GM12878 (cell line): Measurements from ENCODE around the gene ADAMTSL1. TPM values are rescaled to one million over a fixed set of nuclear protein-coding genes. Genes with fewer than 3 reads are reported as not detected.

Experiments used
- ATAC-seq: fragments of 200-7000 bp; cut with Tn5 transposase; 3 replicates; pipeline ENCODE4 v1.9.1; 2020; ENCODE audit warnings: mild to moderate bottlenecking, moderate library complexity
- BruUV-seq: library from RNA; stranded (reverse); fragments of 400-500 nt; replicated peaks from 2 replicates; lab custom pipeline; 2021; lab: Mats Ljungman, UMichigan
- CTCF ChIA-PET: fragments of 300-600 bp; sonication (Branson Sonifier 250); formaldehyde crosslinking; extraction: SDS; loops from one replicate; lab custom pipeline; 2021; ENCODE audit warnings: inconsistent platforms; lab: Yijun Ruan, JAX
- POLR2A ChIA-PET: fragments of 350-600 bp; formaldehyde crosslinking; extraction: SDS; loops from one replicate; lab custom pipeline; 2021; ENCODE audit warnings: inconsistent platforms; lab: Charles Lee
- RAD21 ChIA-PET: fragments of 300-600 bp; sonication (Branson Sonifier 250); formaldehyde crosslinking; loops from one replicate; lab custom pipeline; 2023; ENCODE audit warnings: antibody characterized with exemption; ENCODE audit not compliant: unreplicated experiment; lab: Charles Lee
- SMC1A ChIA-PET: fragments of 300-600 bp; sonication (Branson Sonifier 250); formaldehyde crosslinking; loops from one replicate; lab custom pipeline; 2023; ENCODE audit not compliant: unreplicated experiment, uncharacterized antibody; lab: Charles Lee
- DNase-seq: peaks from one replicate; pipeline ENCODE4 v3.0.0-alpha.2; 2011; ENCODE audit warnings: low read depth, low spot score
- FAIRE-seq: peaks from 3 replicates; lab custom pipeline; 2011; peaks lifted over from hg19 to GRCh38; lab: Jason Lieb, UNC
- H2AFZ ChIP-seq: 2 replicates; pipeline ENCODE4 v1.6.0; 2011; ENCODE audit warnings: low read depth, low read length, control low read depth; ENCODE audit not compliant: control insufficient read depth
- H3K27ac ChIP-seq: 2 replicates; pipeline ENCODE4 v1.5.1; 2011; ENCODE audit warnings: control low read depth; ENCODE audit not compliant: control insufficient read depth, insufficient read depth
- H3K27me3 ChIP-seq, 2 experiments: replicated peaks in 1 of 2; 2 replicates each; pipeline versions ENCODE4 v1.6.0 to v1.6.1; 2011; ENCODE audit warnings: low read length in 1 of 2; ENCODE audit not compliant: control insufficient read depth in 2 of 2, insufficient read depth in 2 of 2
- H3K36me3 ChIP-seq, 2 experiments: 2 replicates each; pipeline ENCODE4 v1.5.1; 2011; ENCODE audit warnings: low read length in 1 of 2; ENCODE audit not compliant: control insufficient read depth in 2 of 2, insufficient read depth in 2 of 2
- H3K4me1 ChIP-seq: 2 replicates; pipeline ENCODE4 v1.6.1; 2011; ENCODE audit warnings: mild to moderate bottlenecking, low read length, moderate library complexity, mixed read lengths; ENCODE audit not compliant: control insufficient read depth, insufficient read depth
- H3K4me2 ChIP-seq: 2 replicates; pipeline ENCODE4 v1.6.0; 2011; ENCODE audit warnings: control low read depth; ENCODE audit not compliant: control insufficient read depth, insufficient read depth
- H3K4me3 ChIP-seq: fragments of 200-600 bp; sonication (generic); 2 replicates; pipeline ENCODE4 v1.5.1; 2016
- H3K79me2 ChIP-seq: 2 replicates; pipeline ENCODE4 v1.6.0; 2011; ENCODE audit warnings: low read length; ENCODE audit not compliant: control insufficient read depth, insufficient read depth
- H3K9ac ChIP-seq: 2 replicates; pipeline ENCODE4 v1.8.0; 2011; ENCODE audit warnings: low read length, control low read depth, mixed read lengths; ENCODE audit not compliant: control insufficient read depth, insufficient read depth
- H3K9me3 ChIP-seq: replicated peaks from 3 replicates; pipeline ENCODE4 v1.5.1; 2011; ENCODE audit warnings: mild to moderate bottlenecking, low read length; ENCODE audit not compliant: control insufficient read depth, insufficient read depth
- H4K20me1 ChIP-seq: 2 replicates; pipeline ENCODE4 v1.6.0; 2011; ENCODE audit not compliant: control insufficient read depth, insufficient read depth
- BACH1 ChIP-seq: fragments of 450-650 bp; IDR thresholded peaks from 2 replicates; pipeline ENCODE4 v1.6.1; 2017; ENCODE audit warnings: mild to moderate bottlenecking, borderline replicate concordance
- CEBPB ChIP-seq, 2 experiments: fragments of 150-350 bp in 1 of 2; IDR thresholded peaks; 2 replicates each; pipeline ENCODE4 v1.6.1; 2012 to 2014; ENCODE audit warnings: low read depth in 2 of 2, low read length in 2 of 2, borderline replicate concordance in 1 of 2, inconsistent platforms in 1 of 2
- CREB1 ChIP-seq: IDR thresholded peaks from 2 replicates; pipeline ENCODE4 v1.6.1; 2012; ENCODE audit warnings: low read depth, mild to moderate bottlenecking, inconsistent platforms
- ESRRA ChIP-seq: IDR thresholded peaks from 2 replicates; pipeline ENCODE4 v1.6.1; 2012; ENCODE audit warnings: mild to moderate bottlenecking, low read length, improper control_type of control experiment
- IRF4 ChIP-seq: IDR thresholded peaks from 2 replicates; pipeline ENCODE4 v1.6.1; 2011; ENCODE audit warnings: low read depth, low read length
- JUND ChIP-seq: IDR thresholded peaks from 2 replicates; pipeline ENCODE4 v1.6.1; 2012; ENCODE audit warnings: low read depth, mild to moderate bottlenecking, low read length, improper control_type of control experiment, moderate library complexity
- KLF5 ChIP-seq: fragments of 450-650 bp; IDR thresholded peaks from 2 replicates; pipeline ENCODE4 v1.6.1; 2014; ENCODE audit warnings: mild to moderate bottlenecking; ENCODE audit not compliant: partially characterized antibody
- MEF2A ChIP-seq: IDR thresholded peaks from 2 replicates; pipeline ENCODE4 v1.6.1; 2011; ENCODE audit warnings: low read depth, mild to moderate bottlenecking, low read length, moderate library complexity; ENCODE audit not compliant: insufficient read depth
- MEF2B ChIP-seq: fragments of 450-650 bp; IDR thresholded peaks from 2 replicates; pipeline ENCODE4 v1.6.1; 2018; ENCODE audit warnings: mild to moderate bottlenecking, moderate library complexity; ENCODE audit not compliant: partially characterized antibody, poor library complexity, severe bottlenecking
- NR2F1 ChIP-seq: fragments of 450-650 bp; conservative IDR thresholded peaks from 2 replicates; pipeline ENCODE4 v1.6.1; 2017; ENCODE audit warnings: mild to moderate bottlenecking
- NRF1 ChIP-seq: conservative IDR thresholded peaks from 2 replicates; pipeline ENCODE4 v1.6.1; 2011; ENCODE audit warnings: mild to moderate bottlenecking, low read depth, low read length, improper control_type of control experiment
- POLR2AphosphoS2 ChIP-seq: IDR thresholded peaks from 2 replicates; pipeline ENCODE4 v1.6.1; 2011; ENCODE audit warnings: low read depth, mild to moderate bottlenecking, low read length, improper control_type of control experiment, moderate library complexity
- POLR2AphosphoS5 ChIP-seq: IDR thresholded peaks from 2 replicates; pipeline ENCODE4 v1.6.1; 2011; ENCODE audit warnings: mild to moderate bottlenecking, low read length, inconsistent platforms
- RB1 ChIP-seq: fragments of 450-650 bp; formaldehyde crosslinking; IDR thresholded peaks from 2 replicates; pipeline ENCODE4 v1.6.1; 2017; ENCODE audit warnings: mild to moderate bottlenecking, borderline replicate concordance
- RELA ChIP-seq: fragments of 450-650 bp; IDR thresholded peaks from 2 replicates; pipeline ENCODE4 v1.8.0; 2014; ENCODE audit warnings: borderline replicate concordance; ENCODE audit not compliant: partially characterized antibody
- SMAD1 ChIP-seq: fragments of 450-650 bp; IDR thresholded peaks from 2 replicates; pipeline ENCODE4 v1.6.1; 2018; ENCODE audit warnings: mild to moderate bottlenecking, low read depth; ENCODE audit not compliant: partially characterized antibody
- SPI1 ChIP-seq: IDR thresholded peaks from 2 replicates; pipeline ENCODE4 v1.6.1; 2011; ENCODE audit warnings: low read depth, mild to moderate bottlenecking, low read length, moderate library complexity, borderline replicate concordance; ENCODE audit not compliant: insufficient read depth
- SREBF2 ChIP-seq: IDR thresholded peaks from 2 replicates; pipeline ENCODE4 v1.6.1; 2012; ENCODE audit warnings: mild to moderate bottlenecking, low read length
- TBL1XR1 ChIP-seq: IDR thresholded peaks from 2 replicates; pipeline ENCODE4 v1.6.1; 2012; ENCODE audit warnings: low read depth, low read length, improper control_type of control experiment
- ZNF622 ChIP-seq: fragments of 450-650 bp; IDR thresholded peaks from 2 replicates; pipeline ENCODE4 v1.6.1; 2017; ENCODE audit warnings: mild to moderate bottlenecking, inconsistent platforms
- WGBS: methylation state at CpG from one replicate; pipeline ENCODE4 v1.1.6; 2016; ENCODE audit warnings: low lambda C conversion rate; ENCODE audit not compliant: insufficient replicate concordance, insufficient coverage; ENCODE audit errors: missing lambda C conversion rate; 5-methylcytosine and 5-hydroxymethylcytosine counted together
- in situ Hi-C: fragments of 300-500 bp; cut with MboI; formaldehyde crosslinking; loops from 9 replicates; pipeline ENCODE4 v1.14.3; 2018; ENCODE audit warnings: mixed read lengths
- intact Hi-C: fragments of 100-400 bp; cut with micrococcal nuclease; formaldehyde crosslinking; loops from one replicate; pipeline ENCODE4 v1.14.2; 2022; ENCODE audit not compliant: unreplicated experiment
- polyA plus RNA-seq, 11 experiments: library from polyadenylated mRNA; depleted of rRNA in 4 of 11; unstranded in 6 of 11; stranded (reverse) in 5 of 11; fragments of >200 nt; fragmentation: Nextera tagmentation in 4 of 11; fragmentation: Illumina TruSeq in 1 of 11; extraction: Ambion mirVana in 4 of 11; extraction: Trizol in 1 of 11; gene quantifications; 1 replicate in 1 of 11; 2 replicates in 10 of 11; pipeline versions ENCODE4 v1.2.1 to v1.2.3, GENCODE V29; 2011 to 2016; ENCODE audit warnings: inconsistent platforms in 2 of 11, missing spikeins in 2 of 11, low read depth in 1 of 11
- total RNA-seq, 4 experiments: library from RNA; depleted of rRNA in 3 of 4; stranded (reverse); fragments of >200 nt in 3 of 4; fragmentation: Illumina TruSeq in 1 of 4; extraction: Trizol in 1 of 4; gene quantifications; 2 replicates each; pipeline versions ENCODE4 v1.2.1 to v1.2.3, GENCODE V29; 2013 to 2021

The ADAMTSL1 gene
- total and polyA plus RNA-seq, 10 of the 15 experiments (the other 5 are each of a cell fraction or from before 2014, with no cell fraction given), result 0.01 to 0.10 (median 0.07) TPM; not detected in 6

GRCh38 chr9:18639911-18640310, 166.0 kb downstream of the ADAMTSL1 start:
- ChIA-PET CTCF (interaction anchor here (1.0 kb wide), 1 partner anchor 10 kb away, joined by 3 read pairs; no protein-coding TSS in a partner anchor), SMC1A (interaction anchor here (1.3 to 1.4 kb wide), 2 partner anchors 15 to 19 kb away, joined by 3 read pairs; no protein-coding TSS in a partner anchor), RAD21 (no interaction called here), POLR2A (no interaction called here)
- no peaks in the 10 kb centered on the region for H3K9me3 ChIP-seq
- BruUV-seq, result no TSS peak
- no peaks in the 10 kb centered on the region for H3K79me2 ChIP-seq
- ATAC-seq, result no peak
- H3K27ac ChIP-seq, result no peak overlapping the region
- in situ Hi-C loops, result no loop called here
- H3K4me1 ChIP-seq, result no peaks in the 10 kb centered on the region
- TF ChIP-seq RELA (no peak), ESRRA (no peak), POLR2AphosphoS5 (no peak), MEF2A (no peak), BACH1 (no peak), NR2F1 (no peak), MEF2B (no peak), TBL1XR1 (no peak), SPI1 (no peak), POLR2AphosphoS2 (no peak), CEBPB (IDR thresholded peaks at IDR 0.05; ENCODE audit: borderline replicate concordance in 1 of 2, low read depth in 2 of 2, low read length in 2 of 2) (no peak), IRF4 (no peak), ZNF622 (no peak), RB1 (no peak), CREB1 (no peak), NRF1 (no peak), SREBF2 (no peak), SMAD1 (no peak), JUND (no peak), KLF5 (no peak)
- H3K9ac ChIP-seq, result no peak overlapping the region
- no peak overlapping the region for H3K4me2 ChIP-seq
- no peak overlapping the region for H3K4me3 ChIP-seq
- H3K27me3 ChIP-seq, result no peaks in the 10 kb centered on the region
- H4K20me1 ChIP-seq, result no peaks in the 10 kb centered on the region
- intact Hi-C loops, result no loop called here
- H3K36me3 ChIP-seq, result no peaks in the 10 kb centered on the region
- no peak for FAIRE-seq
- H2AFZ ChIP-seq, result no peak overlapping the region
- 0% methylated on average over 4 of the region's 4 CpGs for WGBS
- DNase-seq, result no peak
